Caki2 (cell line): ENCODE results near the gene C6orf58. TPM values are rescaled to one million over a fixed set of nuclear protein-coding genes. Genes with fewer than 3 reads are reported as not detected.
"Not testable (repeated sequence)": the region's sequence is repeated elsewhere in the genome, so short reads cannot be mapped to it uniquely, and the experiment has no call there.

Experiments used
- DNase-seq: peaks from one replicate; pipeline ENCODE4 v3.0.0-alpha.2; 2015; ENCODE audit warnings: low read depth
- in situ Hi-C: cut with HindIII; loops from 2 replicates; pipeline ENCODE4 v1.10.0; 2016; ENCODE audit warnings: low sequenced_read_pairs, low pct_unique_long_range_greater_than_20kb, mixed read lengths
- total RNA-seq: library from RNA; depleted of rRNA; stranded (reverse); fragments of >200 nt; shearing (Covaris generic); gene quantifications from 2 replicates; pipeline ENCODE4 v1.2.3, GENCODE V29; 2014; ENCODE audit warnings: low replicate concordance; rRNA removed

The C6orf58 gene
- total RNA-seq, 1 experiment from 2014 or later, result 1.3 TPM

GRCh38 chr6:127586372-127586771, 9.4 kb downstream of the C6orf58 start:
- in situ Hi-C loops, result no loop called here
- DNase-seq, result peak; percentile 4

GRCh38 chr6:127587875-127588274, 10.9 kb downstream of the C6orf58 start:
- DNase-seq, result no peak
- in situ Hi-C loops, result no loop called here

GRCh38 chr6:127589135-127589534, 12.2 kb downstream of the C6orf58 start:
- in situ Hi-C loops, result no loop called here
- DNase-seq, result no peak

- DNase-seq, result no peak
- in situ Hi-C loops, result no loop called here
Observed at GRCh38 chr6:127590344-127590743, 13.4 kb downstream of the C6orf58 start.

- in situ Hi-C loops, result no loop called here
- no peak for DNase-seq
Observed at GRCh38 chr6:127592964-127593363, 16.0 kb downstream of the C6orf58 start.

GRCh38 chr6:127593456-127593855, 16.5 kb downstream of the C6orf58 start:
- DNase-seq, in situ Hi-C loops: not testable (repeated sequence)

GRCh38 chr6:127606131-127606562, 29.2 kb downstream of the C6orf58 start:
- in situ Hi-C loops, result no loop called here
- peak; percentile 72 for DNase-seq

- no peak for DNase-seq
- in situ Hi-C loops, result no loop called here
Observed at GRCh38 chr6:127608554-127609270, 31.7 kb downstream of the C6orf58 start.

- no peak for DNase-seq
- in situ Hi-C loops, result no loop called here
Observed at GRCh38 chr6:127618729-127619128, 41.8 kb downstream of the C6orf58 start.

- in situ Hi-C loops, result no loop called here
- no peak for DNase-seq
Observed at GRCh38 chr6:127630800-127631199, 53.8 kb downstream of the C6orf58 start.

GRCh38 chr6:127634178-127634577, 57.2 kb downstream of the C6orf58 start:
- in situ Hi-C loops, result no loop called here
- no peak for DNase-seq

- in situ Hi-C loops, result no loop called here
- DNase-seq, result no peak
Observed at GRCh38 chr6:127635091-127635490, 58.1 kb downstream of the C6orf58 start.

- in situ Hi-C loops, result no loop called here
- DNase-seq, result no peak
Observed at GRCh38 chr6:127637830-127638409, 60.9 kb downstream of the C6orf58 start.

Other genes with a start within 250 kb of the C6orf58 start
- gene ECHDC1, start 233.6 kb upstream of the C6orf58 start, total RNA-seq, result 12.9 and 20.0 TPM in 2 replicates
- gene KIAA0408, start 117.8 kb upstream of the C6orf58 start, total RNA-seq, result 0.14 TPM in 1 of 2 replicates, not detected in the other